NCI-H128 (cell line): ENCODE measurements around the gene CSAG2.
"Not testable (repeated sequence)": the region's sequence is repeated elsewhere in the genome, so short reads cannot be mapped to it uniquely, and the experiment has no call there.

Source experiments
- DNase-seq: peaks from one replicate; lab custom pipeline; 2025; ENCODE audit not compliant: unreplicated experiment; lab: John Stamatoyannopoulos, UW

The CSAG2 gene, protein sequence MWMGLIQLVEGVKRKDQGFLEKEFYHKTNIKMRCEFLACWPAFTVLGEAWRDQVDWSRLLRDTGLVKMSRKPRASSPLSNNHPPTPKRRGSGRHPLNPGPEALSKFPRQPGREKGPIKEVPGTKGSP

GRCh38 chrX:152709173-152709572, at the start of gene CSAG2:
CSAG2 (minus strand) TSS chrX:152709273; CDS start chrX:152709112, 161 bp downstream.
- not testable (repeated sequence) for DNase-seq

GRCh38 chrX:152754871-152755270, 45.8 kb upstream of the CSAG2 start:
- not testable (repeated sequence) for DNase-seq

DNA sequence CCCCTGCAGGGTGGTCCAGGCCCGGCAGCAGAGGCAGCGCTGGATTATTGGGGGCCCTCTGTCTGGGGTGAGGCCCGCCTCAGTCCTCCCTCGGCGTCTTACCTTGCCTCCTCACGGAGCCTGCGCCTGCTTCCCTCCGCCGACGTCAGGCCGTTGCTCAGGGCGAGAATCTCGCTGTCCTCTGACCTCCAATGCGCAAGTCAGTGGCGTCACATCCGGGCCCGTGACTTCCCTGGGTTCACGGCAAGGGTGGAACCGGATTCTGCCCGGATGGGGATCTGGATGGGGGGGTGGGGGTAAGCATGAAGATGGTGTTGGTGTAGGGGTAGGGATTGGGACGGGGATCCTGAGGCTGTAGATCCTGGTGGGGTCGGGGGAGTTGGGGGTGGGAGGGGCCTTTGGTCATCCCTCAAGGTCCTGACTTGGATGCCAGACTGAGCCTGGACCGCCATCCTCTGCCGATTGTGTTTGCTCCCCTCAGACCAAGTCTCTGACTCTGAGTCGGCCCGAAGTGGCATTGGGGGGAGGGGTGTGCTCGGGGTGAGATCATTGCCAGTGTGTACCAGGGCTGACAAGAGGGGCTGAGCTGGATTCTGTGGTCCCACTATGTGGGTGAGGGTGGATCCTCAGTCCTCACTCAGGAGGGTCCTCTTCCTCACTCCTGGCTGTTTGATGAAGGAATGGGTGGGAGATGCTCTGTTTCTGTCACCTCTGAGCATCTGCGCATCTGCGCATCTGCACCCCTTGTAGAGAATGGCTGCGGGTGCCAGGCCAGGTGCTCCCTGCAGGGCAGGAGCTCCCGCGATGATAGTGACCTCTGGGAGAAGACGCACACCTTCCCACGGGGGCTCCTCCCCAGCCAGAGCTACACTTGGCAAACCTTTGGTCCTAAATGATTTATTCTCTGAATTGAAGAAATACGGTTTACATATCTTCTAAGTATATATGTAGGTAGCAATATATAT, 44.9 kb upstream of the CSAG2 start, which contains the start of gene MAGEA2:
Gene MAGEA2 (minus strand): TSS at position 157 of the 965 bp plus-strand sequence. CDS start 2,479 bp downstream, outside the sequence.
- DNase-seq: not testable (repeated sequence)

GRCh38 chrX:152738560-152738959, 29.5 kb upstream of the CSAG2 start:
- no peak for DNase-seq

GRCh38 chrX:152736528-152736927, 27.5 kb upstream of the CSAG2 start:
- DNase-seq: not testable (repeated sequence)

DNA sequence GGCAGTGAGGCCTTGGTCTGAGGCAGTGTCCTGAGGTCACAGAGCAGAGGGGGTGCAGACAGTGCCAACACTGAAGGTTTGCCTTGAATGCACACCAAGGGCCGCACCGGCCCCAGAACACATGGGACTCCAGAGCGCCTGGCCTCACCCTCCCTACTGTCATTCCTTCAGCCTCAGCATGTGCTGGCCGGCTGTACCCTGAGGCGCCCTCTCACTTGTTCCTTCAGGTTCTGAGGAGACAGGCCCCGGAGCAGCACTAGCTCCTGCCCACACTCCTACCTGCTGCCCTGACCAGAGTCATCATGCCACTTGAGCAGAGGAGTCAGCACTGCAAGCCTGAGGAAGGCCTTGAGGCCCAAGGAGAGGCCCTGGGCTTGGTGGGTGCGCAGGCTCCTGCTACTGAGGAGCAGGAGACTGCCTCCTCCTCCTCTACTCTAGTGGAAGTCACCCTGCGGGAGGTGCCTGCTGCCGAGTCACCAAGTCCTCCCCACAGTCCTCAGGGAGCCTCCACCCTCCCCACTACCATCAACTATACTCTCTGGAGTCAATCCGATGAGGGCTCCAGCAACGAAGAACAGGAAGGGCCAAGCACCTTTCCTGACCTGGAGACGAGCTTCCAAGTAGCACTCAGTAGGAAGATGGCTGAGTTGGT, 26.9 kb upstream of the CSAG2 start:
- no peak for DNase-seq

GRCh38 chrX:152735101-152735500, 26.0 kb upstream of the CSAG2 start:
- no peak for DNase-seq

DNA sequence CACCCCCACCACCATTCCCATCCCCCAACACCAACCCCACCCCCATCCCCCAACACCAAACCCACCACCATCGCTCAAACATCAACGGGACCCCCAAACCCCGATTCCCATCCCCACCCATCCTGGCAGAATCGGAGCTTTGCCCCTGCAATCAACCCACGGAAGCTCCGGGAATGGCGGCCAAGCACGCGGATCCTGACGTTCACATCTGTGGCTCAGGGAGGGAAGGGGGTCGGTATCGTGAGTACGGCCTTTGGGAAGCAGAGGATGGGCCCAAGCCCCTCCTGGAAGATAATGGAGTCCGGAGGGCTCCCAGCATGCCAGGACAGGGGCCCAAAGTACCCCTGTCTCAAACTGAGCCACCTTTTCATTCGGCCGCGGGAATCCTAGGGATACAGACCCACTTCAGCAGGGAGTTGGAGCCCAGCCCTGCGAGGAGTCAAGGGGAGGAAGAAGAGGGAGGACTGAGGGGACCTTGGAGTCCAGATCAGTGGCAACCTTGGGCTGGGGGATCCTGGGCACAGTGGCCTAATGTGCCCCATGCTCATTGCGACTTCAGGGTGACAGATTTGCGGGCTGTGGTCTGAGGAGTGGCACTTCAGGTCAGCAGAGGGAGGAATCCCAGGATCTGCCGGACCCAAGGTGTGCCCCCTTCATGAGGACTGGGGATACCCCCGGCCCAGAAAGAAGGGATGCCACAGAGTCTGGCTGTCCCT, 25.2 kb upstream of the CSAG2 start:
- not testable (repeated sequence) for DNase-seq

DNA sequence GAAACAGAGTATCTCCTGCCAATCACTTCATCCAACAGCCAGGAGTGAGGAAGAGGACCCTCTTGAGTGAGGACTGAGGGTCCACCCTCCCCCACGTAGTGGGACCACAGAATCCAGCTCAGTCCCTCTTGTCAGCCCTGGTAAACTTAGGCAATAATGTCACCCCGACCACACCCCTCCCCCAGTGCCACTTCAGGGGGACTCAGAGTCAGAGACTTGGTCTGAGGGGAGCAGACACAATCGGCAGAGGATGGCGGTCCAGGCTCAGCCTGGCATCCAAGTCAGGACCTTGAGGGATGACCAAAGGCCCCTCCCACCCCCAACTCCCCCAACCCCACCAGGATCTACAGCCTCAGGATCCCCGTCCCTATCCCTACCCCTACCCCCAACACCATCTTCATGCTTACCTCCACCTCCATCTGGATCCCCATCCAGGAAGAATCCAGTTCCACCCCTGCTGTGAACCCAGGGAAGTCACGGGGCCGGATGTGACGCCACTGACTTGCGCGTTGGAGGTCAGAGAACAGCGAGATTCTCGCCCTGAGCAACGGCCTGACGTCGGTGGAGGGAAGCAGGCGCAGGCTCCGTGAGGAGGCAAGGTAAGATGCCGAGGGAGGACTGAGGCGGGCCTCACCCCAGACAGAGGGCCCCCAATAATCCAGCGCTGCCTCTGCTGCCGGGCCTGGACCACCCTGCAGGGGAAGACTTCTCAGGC, 24.3 kb upstream of the CSAG2 start, which contains the start of the genes CSAG1 and MAGEA12:
Gene CSAG1 (minus strand): TSS at position 461 of the 715 bp plus-strand sequence. CDS start 1,261 bp downstream, outside the sequence.
Gene MAGEA12 (plus strand): TSS at position 497 of the 715 bp plus-strand sequence. CDS start 2,405 bp downstream, outside the sequence.
- no peak for DNase-seq

DNA sequence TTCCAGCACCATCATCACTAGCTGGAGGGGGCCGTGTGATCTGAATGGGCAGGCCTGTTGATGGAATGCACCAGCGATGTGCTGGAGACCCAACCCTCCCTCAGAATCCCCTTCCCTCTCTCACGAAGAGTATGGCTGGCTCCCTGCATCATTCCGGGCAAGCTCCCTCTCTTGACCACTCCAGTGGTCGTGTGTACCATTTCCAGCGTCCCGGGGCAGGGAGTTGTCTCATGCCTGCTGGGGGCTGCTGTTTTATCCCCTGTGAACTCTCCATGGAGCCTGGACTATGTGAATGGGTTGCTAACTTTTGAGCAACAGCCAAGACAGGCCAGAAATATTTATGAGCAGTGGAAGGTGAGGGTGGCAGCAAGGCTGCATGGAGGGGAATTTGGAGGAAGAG, 16.3 kb upstream of the CSAG2 start:
- no peak for DNase-seq

DNA sequence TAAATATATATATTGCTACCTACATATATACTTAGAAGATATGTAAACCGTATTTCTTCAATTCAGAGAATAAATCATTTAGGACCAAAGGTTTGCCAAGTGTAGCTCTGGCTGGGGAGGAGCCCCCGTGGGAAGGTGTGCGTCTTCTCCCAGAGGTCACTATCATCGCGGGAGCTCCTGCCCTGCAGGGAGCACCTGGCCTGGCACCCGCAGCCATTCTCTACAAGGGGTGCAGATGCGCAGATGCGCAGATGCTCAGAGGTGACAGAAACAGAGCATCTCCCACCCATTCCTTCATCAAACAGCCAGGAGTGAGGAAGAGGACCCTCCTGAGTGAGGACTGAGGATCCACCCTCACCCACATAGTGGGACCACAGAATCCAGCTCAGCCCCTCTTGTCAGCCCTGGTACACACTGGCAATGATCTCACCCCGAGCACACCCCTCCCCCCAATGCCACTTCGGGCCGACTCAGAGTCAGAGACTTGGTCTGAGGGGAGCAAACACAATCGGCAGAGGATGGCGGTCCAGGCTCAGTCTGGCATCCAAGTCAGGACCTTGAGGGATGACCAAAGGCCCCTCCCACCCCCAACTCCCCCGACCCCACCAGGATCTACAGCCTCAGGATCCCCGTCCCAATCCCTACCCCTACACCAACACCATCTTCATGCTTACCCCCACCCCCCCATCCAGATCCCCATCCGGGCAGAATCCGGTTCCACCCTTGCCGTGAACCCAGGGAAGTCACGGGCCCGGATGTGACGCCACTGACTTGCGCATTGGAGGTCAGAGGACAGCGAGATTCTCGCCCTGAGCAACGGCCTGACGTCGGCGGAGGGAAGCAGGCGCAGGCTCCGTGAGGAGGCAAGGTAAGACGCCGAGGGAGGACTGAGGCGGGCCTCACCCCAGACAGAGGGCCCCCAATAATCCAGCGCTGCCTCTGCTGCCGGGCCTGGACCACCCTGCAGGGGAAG, 5.0 kb upstream of the CSAG2 start, which contains the start of gene MAGEA2B:
Gene MAGEA2B (plus strand): TSS at position 814 of the 973 bp plus-strand sequence. CDS start 2,479 bp downstream, outside the sequence.
- not testable (repeated sequence) for DNase-seq

GRCh38 chrX:152713195-152713594, 4.1 kb upstream of the CSAG2 start:
- not testable (repeated sequence) for DNase-seq

GRCh38 chrX:152706500-152706899, 2.6 kb downstream of the CSAG2 start:
- not testable (repeated sequence) for DNase-seq

DNA sequence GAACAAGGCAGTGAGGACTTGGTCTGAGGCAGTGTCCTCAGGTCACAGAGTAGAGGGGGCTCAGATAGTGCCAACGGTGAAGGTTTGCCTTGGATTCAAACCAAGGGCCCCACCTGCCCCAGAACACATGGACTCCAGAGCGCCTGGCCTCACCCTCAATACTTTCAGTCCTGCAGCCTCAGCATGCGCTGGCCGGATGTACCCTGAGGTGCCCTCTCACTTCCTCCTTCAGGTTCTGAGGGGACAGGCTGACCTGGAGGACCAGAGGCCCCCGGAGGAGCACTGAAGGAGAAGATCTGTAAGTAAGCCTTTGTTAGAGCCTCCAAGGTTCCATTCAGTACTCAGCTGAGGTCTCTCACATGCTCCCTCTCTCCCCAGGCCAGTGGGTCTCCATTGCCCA, 8.7 kb downstream of the CSAG2 start:
- not testable (repeated sequence) for DNase-seq

DNA sequence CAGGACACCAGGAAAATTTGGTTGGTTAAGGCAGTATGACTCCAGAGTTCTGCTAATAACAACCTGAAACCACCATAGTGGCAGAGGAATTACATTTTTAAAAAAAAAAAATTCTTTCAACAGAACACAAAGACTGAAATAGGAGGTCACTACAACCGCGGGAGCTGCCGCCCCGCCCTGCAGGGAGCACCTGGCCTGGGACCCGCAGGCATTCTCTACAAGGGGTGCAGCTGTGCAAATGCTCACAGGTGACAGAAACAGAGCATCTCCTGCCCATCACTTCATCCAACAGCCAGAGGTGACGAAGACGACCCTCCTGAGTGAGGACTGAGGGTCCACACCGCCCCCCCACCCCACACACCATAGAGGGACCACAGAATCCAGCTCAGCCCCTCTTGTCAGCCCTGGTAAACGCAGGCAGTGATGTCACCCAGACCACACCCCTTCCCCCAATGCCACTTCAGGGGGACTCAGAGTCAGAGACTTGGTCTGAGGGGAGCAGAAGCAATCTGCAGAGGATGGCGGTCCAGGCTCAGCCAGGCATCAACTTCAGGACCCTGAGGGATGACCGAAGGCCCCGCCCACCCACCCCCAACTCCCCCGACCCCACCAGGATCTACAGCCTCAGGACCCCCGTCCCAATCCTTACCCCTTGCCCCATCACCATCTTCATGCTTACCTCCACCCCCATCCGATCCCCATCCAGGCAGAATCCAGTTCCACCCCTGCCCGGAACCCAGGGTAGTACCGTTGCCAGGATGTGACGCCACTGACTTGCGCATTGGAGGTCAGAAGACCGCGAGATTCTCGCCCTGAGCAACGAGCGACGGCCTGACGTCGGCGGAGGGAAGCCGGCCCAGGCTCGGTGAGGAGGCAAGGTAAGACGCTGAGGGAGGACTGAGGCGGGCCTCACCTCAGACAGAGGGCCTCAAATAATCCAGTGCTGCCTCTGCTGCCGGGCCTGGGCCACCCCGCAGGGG, 10.8 kb downstream of the CSAG2 start, which contains the start of gene MAGEA3:
Gene MAGEA3 (plus strand): TSS at position 843 of the 980 bp plus-strand sequence. CDS start 2,039 bp downstream, outside the sequence.
- DNase-seq: not testable (repeated sequence)

GRCh38 chrX:152681012-152681411, 28.1 kb downstream of the CSAG2 start:
- DNase-seq: not testable (repeated sequence)

- not testable (repeated sequence) for DNase-seq
Measured at GRCh38 chrX:152674652-152675051, 34.4 kb downstream of the CSAG2 start.
